Skeletal muscle tissue (tissue), 1 donor: Measurements from ENCODE around the gene PCDHGC3. TPM values are rescaled to one million over a fixed set of nuclear protein-coding genes. Genes with fewer than 3 reads are reported as not detected.

Experiments
- total RNA-seq: library from RNA; depleted of rRNA; stranded (reverse); fragments of >200 nt; gene quantifications from one replicate; pipeline ENCODE4 v1.2.3, GENCODE V29; 2014

The PCDHGC3 gene
- total RNA-seq, 1 donor from 2014 or later = 38.1 TPM

Other genes starting within 250 kb of the PCDHGC3 start
- gene PCDHB15, start 230.6 kb upstream of the PCDHGC3 start, total RNA-seq = 4.2 TPM
- 0.52 TPM for gene SLC25A2, start 171.9 kb upstream of the PCDHGC3 start, total RNA-seq
- 72.0 TPM for gene TAF7, start 155.2 kb upstream of the PCDHGC3 start, total RNA-seq
- gene PCDHGA1, start 145.5 kb upstream of the PCDHGC3 start, total RNA-seq = 0.52 TPM
- 1.6 TPM for gene PCDHGA2, start 137.2 kb upstream of the PCDHGC3 start, total RNA-seq
- gene PCDHGA3, start 132.1 kb upstream of the PCDHGC3 start, total RNA-seq = 2.1 TPM
- 1.6 TPM for gene PCDHGB1, start 125.9 kb upstream of the PCDHGC3 start, total RNA-seq
- gene PCDHGA4, start 120.9 kb upstream of the PCDHGC3 start, total RNA-seq = 1.0 TPM
- 2.1 TPM for gene PCDHGB2, start 116.0 kb upstream of the PCDHGC3 start, total RNA-seq
- 2.1 TPM for gene PCDHGA5, start 111.8 kb upstream of the PCDHGC3 start, total RNA-seq
- 3.1 TPM for gene PCDHGB3, start 105.7 kb upstream of the PCDHGC3 start, total RNA-seq
- 4.2 TPM for gene PCDHGA6, start 102.1 kb upstream of the PCDHGC3 start, total RNA-seq
- gene PCDHGA7, start 93.2 kb upstream of the PCDHGC3 start, total RNA-seq = 3.7 TPM
- 4.7 TPM for gene PCDHGB4, start 88.3 kb upstream of the PCDHGC3 start, total RNA-seq
- 3.7 TPM for gene PCDHGA8, start 83.3 kb upstream of the PCDHGC3 start, total RNA-seq
- gene PCDHGB5, start 78.0 kb upstream of the PCDHGC3 start, total RNA-seq = 3.7 TPM
- 4.7 TPM for gene PCDHGA9, start 73.2 kb upstream of the PCDHGC3 start, total RNA-seq
- gene PCDHGB6, start 67.9 kb upstream of the PCDHGC3 start, total RNA-seq = 5.2 TPM
- gene PCDHGA10, start 63.0 kb upstream of the PCDHGC3 start, total RNA-seq = 4.2 TPM
- 7.3 TPM for gene PCDHGB7, start 58.3 kb upstream of the PCDHGC3 start, total RNA-seq
- gene PCDHGA11, start 54.9 kb upstream of the PCDHGC3 start, total RNA-seq = 6.8 TPM
- gene PCDHGA12, start 45.5 kb upstream of the PCDHGC3 start, total RNA-seq = 3.1 TPM
- 3.7 TPM for gene PCDHGC4, start 9.1 kb downstream of the PCDHGC3 start, total RNA-seq
- 2.1 TPM for gene PCDHGC5, start 13.1 kb downstream of the PCDHGC3 start, total RNA-seq
- 16.7 TPM for gene DIAPH1, start 143.0 kb downstream of the PCDHGC3 start, total RNA-seq
- gene HDAC3, start 160.9 kb downstream of the PCDHGC3 start, total RNA-seq = 40.7 TPM
- gene RELL2, start 161.0 kb downstream of the PCDHGC3 start, total RNA-seq = under 0.01 TPM
- 5.2 TPM for gene FCHSD1, start 175.5 kb downstream of the PCDHGC3 start, total RNA-seq
- 5.2 TPM for gene ARAP3, start 206.3 kb downstream of the PCDHGC3 start, total RNA-seq